ENCODE data around the gene EPHB4.

DNA sequence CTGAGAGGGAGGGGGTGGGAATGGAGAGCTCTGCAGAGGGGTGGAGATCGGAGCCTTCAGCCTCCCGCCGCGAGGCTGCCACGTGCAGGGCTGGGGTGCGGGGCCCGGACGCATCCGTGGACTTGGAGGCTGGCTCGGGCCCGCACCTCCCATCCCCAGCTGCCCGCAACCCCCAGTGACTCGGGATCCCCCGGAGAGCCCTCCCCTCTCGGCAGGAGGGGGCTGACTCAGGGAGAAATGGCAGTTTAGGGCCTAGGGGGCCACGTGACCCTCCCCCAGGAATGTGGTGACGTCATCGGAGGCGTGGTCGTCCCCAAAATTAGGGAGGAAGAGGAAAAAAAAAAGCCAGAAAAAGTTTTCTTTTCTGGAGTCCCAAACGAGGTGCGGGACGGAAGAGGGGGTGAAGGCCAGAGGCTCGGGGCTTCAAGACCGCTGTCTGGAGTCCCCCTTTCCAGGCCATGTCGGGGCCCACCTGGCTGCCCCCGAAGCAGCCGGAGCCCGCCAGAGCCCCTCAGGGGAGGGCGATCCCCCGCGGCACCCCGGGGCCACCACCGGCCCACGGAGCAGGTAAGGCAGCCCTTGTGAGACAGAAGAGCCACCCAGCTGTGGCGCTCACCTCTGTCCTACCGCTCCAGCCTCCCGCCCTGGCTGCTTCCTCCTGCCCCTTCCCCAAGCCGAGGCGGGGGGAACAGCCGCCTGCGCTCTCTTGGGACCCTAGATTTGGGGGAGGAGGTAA, 39.9 kb upstream of the EPHB4 start, which contains the start of gene TRIP6:
- TF ChIP-seq, protein P1, sequence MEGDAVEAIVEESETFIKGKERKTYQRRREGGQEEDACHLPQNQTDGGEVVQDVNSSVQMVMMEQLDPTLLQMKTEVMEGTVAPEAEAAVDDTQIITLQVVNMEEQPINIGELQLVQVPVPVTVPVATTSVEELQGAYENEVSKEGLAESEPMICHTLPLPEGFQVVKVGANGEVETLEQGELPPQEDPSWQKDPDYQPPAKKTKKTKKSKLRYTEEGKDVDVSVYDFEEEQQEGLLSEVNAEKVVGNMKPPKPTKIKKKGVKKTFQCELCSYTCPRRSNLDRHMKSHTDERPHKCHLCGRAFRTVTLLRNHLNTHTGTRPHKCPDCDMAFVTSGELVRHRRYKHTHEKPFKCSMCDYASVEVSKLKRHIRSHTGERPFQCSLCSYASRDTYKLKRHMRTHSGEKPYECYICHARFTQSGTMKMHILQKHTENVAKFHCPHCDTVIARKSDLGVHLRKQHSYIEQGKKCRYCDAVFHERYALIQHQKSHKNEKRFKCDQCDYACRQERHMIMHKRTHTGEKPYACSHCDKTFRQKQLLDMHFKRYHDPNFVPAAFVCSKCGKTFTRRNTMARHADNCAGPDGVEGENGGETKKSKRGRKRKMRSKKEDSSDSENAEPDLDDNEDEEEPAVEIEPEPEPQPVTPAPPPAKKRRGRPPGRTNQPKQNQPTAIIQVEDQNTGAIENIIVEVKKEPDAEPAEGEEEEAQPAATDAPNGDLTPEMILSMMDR (IDR thresholded peaks at IDR 0.05), result no peak
- no peak for TF ChIP-seq ZFX (IDR thresholded peaks at IDR 0.05; ENCODE audit: borderline replicate concordance)
